H1 (cell line): Measurements from ENCODE around the gene CDC42SE2. TPM values are rescaled to one million over a fixed set of nuclear protein-coding genes. Genes with fewer than 3 reads are reported as not detected.

ENCODE experiments used
- BACH1 ChIP-seq: IDR thresholded peaks from 2 replicates; pipeline ENCODE4 v1.6.1; 2012; ENCODE audit warnings: low read length, improper control_type of control experiment
- E2F6 ChIP-seq: IDR thresholded peaks from 2 replicates; pipeline ENCODE4 v1.6.1; 2012; ENCODE audit warnings: inconsistent platforms
- HDAC2 ChIP-seq, 2 experiments: fragments of 300-600 bp in 1 of 2; sonication (generic) in 1 of 2; IDR thresholded peaks; 2 replicates each; pipeline ENCODE4 v1.6.1; 2011 to 2012; ENCODE audit warnings: low read depth in 2 of 2, low read length in 2 of 2, mild to moderate bottlenecking in 2 of 2, moderate library complexity in 2 of 2, borderline replicate concordance in 1 of 2, inconsistent platforms in 1 of 2
- USF2 ChIP-seq: IDR thresholded peaks from 2 replicates; pipeline ENCODE4 v1.6.1; 2011; ENCODE audit warnings: low read length, improper control_type of control experiment
- polyA plus RNA-seq, 7 experiments: library from polyadenylated mRNA; depleted of rRNA in 3 of 7; stranded (reverse) in 5 of 7; unstranded in 2 of 7; fragments of >200 nt in 5 of 7; fragments of 200-250 nt in 2 of 7; gene quantifications; 1 replicate in 5 of 7; 2 replicates in 1 of 7; 4 replicates in 1 of 7; pipeline versions ENCODE4 v1.2.1 to v1.2.3, GENCODE V29; 2011 to 2013; ENCODE audit warnings: missing spikeins in 2 of 7, mixed read lengths in 2 of 7
- total RNA-seq: library from RNA; stranded (reverse); fragmentation: NEBNext Ultra II Directional; extraction: Animal tissue kit (Norgen Biotek cat#: 25700); gene quantifications from 2 replicates; pipeline ENCODE4 v1.2.1, GENCODE V29; 2021

Gene CDC42SE2
- total and polyA plus RNA-seq, 2 of the 8 experiments (the other 6 are each of a cell fraction or from before 2014, with no cell fraction given): 16.7 to 30.8 TPM

DNA sequence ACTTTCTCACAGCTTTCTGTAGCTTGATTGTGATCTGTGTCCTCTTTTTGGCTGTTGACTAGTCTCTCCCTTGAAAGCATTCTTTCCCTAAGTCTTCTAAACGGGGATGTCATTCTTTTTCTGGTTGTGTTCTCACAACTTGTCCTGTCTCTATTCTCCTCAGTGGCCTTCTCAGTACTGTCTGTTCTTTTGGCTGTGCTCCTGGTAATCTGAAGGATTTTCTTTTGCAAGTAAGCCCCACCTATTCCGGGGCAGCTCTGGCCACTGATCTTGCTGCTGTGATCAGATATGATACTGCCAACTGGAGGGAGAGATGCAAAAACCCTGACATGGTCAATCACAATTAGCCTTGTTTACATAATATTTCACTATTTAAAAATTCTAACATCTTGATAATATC is 172.2 kb downstream of the CDC42SE2 start (continued):
- TF ChIP-seq HDAC2 (IDR thresholded peaks at IDR 0.05; ENCODE audit: borderline replicate concordance in 1 of 2, low read depth in 2 of 2, low read length in 2 of 2) (no peak), BACH1 (no peak), USF2 (no peak), E2F6 (no peak)
